ENCODE data around the gene ADGRG6.

The ADGRG6 gene

DNA sequence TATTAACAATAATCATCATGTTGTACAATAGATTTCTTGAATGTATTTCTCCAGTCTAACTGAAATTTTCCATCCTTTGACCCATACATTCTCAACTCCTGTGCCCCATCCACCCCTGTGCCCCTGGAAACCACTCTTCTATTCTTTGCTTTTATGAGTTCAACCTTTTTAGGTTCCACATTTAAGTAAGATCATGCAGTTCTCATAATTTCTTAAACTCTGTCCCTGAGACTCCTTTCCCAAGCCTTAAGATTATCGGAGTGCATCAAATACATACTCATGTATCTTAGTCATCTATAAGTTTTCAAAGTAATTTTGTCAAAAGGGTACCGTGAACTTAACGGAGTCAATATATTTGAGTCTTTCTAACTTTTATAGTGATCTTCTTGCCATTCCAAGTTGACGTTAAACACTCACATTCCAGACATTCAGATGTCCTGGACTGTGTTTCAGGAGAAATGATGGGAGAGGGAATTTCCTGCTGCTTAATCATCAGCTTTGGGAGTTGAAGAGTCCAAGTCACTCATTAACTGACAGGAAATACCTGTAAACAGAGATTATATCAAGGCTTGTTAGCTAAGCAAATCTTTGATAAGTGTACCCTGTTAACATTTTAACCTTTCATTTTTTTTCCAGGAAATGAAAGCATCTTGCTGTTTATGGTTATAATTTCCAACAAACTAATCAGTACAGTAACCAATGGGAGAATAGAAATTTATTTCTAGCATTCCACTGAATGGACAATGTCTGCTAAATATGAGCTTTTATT is 73.3 kb downstream of the ADGRG6 start:
- DNase-seq (ENCODE audit: low read depth, low spot score), result no peak

DNA sequence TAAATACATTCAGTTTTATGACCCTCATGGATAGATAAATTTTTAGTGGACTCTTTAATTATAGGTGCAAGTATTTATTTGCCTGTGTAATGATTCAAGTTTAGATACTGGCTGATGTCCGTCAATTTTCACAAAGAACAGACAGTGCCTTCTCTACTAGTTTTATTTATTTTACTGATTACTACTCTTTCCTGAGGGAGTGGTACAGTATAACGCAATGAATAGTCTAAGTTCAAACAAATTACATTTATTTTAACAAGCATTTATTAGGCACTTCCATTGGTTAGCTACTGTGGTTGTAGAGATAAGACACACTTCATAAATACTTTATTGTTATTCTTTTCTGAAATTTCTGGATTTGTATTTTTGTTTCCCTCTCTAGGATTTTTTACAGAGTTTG is 74.3 kb downstream of the ADGRG6 start:
- DNase-seq (ENCODE audit: low read depth, low spot score), result no peak

DNA sequence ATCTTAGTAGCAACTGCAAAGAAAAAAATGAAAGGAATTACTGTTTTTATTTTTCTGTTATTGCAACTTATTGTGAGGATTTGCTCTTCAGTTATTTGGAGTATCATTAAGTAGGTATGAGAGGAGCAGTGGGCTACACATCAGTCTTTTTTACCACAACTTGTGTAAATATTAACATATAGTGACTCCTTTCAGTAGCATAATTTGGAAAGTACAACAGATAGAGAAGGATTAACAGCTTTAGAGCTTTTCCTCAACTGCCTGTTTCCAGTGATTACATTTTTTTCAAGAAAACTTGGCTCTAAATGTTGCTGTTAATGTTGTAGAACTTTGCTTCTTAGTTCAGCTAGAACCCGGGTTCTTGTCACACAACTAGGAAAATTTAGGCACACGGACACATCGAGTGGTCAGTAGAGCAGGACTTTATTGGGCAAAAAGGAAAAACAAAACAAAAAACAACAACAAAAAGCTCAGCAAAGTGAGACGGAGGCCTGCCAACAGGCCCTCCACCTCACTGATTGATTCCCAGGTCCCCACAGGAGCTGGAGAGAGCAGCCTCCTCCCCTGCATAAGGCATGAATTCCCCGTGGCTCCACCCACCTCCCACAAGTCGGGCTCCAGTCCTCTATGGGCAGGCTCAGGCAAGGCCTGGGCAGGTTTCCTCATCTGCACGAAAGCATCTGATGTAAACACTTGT is 75.1 kb downstream of the ADGRG6 start:
- DNase-seq (ENCODE audit: low read depth, low spot score), result no peak

DNA sequence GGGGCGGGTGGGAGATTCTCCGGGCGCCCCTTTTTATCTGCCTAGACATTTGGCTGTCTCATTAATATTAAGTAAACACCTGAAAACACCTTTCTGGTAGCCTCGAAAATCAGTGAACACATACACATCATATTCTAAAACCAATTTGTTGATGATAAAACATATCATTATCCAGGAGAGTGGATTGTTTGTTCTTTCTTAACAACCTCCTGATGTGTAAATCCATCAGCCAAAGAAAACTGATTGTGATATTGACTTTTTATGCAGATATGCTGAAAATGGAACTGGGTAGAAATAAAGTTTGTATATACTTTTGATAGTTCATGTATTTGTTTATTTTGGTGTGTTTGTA is 75.7 kb downstream of the ADGRG6 start:
- no peak for DNase-seq (ENCODE audit: low read depth, low spot score)

DNA sequence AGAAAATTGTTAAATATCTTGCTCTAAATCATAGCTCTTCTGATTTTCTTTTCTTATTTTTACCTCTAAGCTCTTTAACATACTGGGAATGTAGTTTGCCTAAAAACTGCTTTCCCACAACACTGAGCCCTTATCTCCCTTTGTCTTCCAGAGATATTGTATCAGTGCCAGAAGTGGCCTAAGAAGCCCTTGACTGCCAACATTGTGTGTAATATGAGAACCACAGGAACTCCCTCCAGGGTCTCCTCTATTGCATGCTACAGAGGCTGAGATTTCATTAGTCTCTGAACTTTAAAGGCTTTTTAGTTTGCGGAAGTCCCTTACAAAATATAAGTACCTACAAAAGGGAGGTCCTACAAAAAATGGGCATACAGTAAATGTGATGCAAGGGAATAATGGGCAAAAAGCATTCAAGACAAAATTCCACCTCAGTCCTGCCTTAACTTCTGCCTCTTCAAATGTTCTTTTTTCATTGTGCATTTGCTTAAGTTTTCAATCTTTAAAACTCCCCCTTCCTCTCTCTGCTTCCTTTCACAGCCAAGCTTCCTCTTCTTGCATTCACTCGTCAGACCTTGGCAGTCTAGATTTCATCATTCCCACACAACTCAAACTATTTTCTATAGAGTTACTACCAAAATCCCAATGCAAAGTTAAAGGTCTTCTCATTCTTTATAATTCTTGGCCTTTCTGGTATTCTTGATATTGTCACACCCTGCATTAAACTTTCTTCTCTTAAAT is 76.5 kb downstream of the ADGRG6 start:
- DNase-seq (ENCODE audit: low read depth, low spot score), result no peak

DNA sequence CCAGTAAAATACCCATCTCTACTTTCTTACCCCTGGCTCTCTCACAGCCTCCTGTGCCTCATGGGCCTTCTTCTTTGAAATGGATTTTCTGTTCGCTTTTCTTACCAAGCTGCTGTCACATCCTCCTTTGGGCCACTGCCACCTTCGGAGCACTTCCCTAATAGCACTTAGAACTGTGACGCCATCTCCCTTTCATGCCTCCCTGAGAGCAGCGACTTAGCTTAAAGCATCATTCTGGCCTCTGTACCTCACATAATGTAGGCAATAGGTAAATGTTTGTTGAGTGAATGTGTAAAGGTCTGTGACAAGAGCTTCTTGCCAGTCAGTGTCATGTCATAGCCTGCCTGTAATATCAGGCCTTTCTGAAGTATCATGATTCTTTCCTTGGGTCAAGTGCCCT is 78.8 kb downstream of the ADGRG6 start:
- DNase-seq (ENCODE audit: low read depth, low spot score), result no peak

DNA sequence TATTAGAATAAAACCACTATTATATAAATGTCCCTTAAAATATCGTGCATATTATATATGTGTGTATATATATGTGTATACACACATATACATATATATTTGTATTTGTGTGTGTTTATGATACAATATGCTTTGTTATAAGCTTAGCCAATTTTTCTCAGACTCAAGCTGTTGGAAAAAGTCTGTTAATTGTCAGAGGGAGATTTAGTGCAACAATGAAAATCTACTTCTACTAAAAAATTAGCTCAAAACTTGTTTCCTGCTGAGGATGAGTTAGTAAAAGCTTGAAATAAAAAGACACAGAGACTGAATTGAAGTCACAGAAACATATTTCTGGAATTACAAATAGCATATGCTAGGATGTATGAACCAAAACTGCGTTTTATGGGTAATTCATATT is 79.4 kb downstream of the ADGRG6 start:
- DNase-seq (ENCODE audit: low read depth, low spot score), result no peak

DNA sequence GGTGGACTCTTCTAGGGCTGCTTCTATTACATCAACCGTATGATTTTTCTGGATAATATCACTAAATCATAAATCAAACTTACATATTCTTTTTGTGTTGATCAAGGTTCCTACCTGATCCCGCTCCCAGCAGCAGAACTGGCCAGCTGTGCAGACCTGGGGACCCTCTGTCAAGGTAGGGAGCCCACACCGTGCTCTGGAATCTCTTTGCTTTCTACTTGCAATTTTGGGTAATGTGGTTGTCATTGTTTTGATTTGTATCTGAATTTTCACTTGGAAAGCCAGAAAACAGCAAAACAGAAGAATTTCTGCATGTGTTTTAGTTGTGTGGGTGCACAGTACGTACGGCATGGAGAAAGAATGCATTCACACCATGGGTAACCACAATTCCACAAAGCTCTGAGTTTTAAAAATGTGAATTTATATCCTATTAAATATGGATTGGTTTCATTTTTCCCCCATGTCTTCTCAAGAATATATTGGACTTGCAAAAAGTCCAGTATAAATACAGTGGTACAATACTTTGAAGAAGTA is 80.1 kb downstream of the ADGRG6 start:
- no peak for DNase-seq (ENCODE audit: low read depth, low spot score)

DNA sequence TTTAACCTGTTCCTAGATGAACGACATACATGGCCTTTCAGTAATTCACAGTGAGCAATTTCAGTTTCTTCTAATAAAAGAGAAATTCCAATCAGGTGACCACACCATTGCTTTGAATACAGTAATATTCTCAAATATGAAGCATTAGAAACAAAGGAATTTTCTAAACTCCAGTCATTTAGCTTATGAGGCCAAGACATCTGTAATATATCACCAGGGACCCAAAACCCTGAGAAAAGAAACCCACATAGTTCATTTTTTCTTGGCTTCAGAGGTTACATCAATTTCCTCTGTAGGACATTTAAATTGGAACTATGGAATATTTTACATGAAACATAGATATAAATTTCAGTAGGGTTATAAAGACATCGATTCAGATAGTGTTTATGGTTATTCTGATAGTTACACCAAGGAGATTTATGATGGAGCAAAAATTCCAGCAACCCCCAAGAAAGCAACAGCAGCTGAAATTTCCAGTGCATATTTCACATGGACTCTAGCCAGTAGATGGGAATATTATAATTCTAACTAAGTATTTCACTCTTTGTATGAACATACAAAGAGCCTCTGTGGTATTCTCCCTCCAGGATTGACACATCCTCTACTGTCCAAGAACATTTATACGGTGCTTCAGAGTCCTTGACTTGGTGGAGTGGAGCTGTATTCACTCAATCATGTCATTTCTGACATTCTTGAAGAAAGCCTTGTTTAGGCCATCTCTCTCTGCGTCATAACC is 82.9 kb downstream of the ADGRG6 start:
- DNase-seq (ENCODE audit: low read depth, low spot score), result no peak

DNA sequence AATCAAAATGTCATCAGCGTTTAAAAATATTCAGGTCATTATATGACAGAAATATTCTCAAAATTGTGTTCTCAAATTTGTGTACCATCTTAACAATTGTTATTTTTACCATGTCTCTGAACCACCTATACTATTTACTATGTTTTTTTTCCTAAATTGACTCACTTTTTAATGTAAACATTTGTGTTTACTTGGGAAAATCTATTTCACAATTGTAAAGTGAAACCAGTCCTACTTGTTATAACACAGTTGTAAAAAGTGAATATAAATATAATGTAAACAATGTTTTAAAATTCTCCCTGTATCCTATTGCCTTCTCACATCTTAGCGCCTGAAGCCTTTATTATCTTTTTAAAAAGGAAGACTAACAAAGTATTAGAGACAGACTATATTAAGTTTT is 83.5 kb downstream of the ADGRG6 start:
- no peak for DNase-seq (ENCODE audit: low read depth, low spot score)

DNA sequence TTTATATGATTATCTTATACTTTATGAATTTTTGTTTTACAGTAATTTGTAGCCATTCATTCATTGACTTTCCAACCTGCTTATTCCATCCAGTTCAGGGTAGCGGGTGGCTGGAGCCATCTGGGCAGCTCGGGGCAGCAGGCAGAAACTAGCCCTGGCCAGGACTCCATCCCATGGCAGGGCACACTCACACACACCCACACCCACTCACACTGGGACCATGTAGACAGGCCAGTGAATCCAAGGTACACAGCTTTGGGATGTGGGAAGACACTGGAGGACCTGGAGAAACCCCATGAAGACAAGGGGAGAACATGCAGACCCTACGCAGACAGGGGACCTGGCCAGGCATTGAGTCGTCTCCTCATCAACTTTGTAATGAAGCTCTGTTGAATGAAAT is 84.8 kb downstream of the ADGRG6 start:
- DNase-seq (ENCODE audit: low read depth, low spot score), result no peak

DNA sequence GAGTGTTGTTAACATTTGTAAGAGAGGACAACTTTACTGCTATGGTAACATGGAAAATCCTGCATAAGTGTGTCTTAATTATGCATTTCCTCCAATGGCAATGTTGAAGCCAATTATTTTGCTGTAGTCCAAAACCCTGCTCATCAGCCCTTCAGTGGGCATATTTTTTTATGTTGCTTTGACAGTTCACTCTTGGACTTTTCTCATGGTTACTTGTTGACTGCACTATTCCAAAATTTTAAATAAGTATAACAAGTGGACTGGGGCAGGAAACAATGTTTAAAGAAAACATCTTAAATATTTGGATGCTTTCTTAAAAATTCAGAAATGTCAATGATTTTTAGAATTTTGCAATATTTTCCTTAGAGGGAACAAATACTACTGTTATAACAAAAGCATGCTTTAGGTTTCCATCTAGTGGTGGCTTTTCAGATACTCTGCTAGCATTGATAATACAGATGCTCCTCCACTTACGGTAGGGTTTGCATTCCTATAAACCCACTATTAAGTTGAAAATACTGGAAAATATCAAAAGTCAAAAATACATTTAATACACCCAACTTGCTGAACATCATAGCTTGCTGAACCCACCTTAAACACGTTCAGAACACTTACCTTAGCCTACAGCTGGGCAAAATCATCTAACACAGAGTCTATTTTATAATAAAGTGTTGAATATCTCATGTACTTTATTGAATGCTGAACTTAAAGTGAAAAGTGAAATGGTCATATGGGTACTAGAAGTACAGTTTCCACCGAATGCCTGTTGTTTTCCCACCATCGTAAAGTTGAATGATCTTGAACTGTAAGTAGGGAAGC is 86.4 kb downstream of the ADGRG6 start:
- DNase-seq (ENCODE audit: low read depth, low spot score), result no peak

DNA sequence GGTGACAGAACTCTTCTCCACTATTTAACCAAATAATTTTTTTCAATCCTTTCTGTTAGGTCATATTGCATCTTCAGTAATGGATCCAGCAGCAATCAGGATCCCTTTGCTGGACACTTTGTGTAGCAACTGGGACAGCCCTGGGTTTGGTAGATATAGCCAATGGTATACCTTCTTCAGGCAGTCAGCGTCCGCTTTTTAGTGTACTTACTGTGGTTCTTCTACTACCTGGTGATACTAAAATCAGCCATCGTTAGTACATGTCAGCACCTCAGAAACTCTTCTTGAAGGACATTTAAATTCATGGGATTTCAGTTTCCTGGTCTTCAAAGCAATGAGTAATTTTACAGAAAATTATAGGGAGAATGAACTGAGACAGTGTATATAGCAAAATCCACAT is 93.5 kb downstream of the ADGRG6 start:
- DNase-seq (ENCODE audit: low read depth, low spot score), result no peak

DNA sequence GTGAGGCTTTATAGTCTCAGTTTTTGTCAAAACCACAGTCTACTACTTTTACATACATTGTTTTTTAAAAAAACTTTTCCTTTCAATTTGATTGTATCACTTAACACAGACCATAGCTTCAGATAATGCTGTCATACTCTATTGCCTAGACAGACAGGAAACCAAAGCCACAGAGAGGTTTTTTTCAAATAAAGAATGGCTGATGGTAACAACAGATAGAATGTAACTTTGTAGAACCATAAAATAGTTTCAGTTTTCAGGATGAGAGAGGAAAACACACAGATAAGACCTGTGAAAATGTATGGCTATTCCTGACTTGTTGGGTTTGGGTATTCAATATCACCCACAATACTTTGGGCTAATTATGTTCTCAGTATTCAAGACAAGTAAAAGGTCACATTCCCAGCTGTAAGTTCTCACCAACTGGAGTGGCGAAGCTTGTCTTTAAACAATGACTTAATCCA is 94.0 kb downstream of the ADGRG6 start:
- DNase-seq (ENCODE audit: low read depth, low spot score), result no peak

DNA sequence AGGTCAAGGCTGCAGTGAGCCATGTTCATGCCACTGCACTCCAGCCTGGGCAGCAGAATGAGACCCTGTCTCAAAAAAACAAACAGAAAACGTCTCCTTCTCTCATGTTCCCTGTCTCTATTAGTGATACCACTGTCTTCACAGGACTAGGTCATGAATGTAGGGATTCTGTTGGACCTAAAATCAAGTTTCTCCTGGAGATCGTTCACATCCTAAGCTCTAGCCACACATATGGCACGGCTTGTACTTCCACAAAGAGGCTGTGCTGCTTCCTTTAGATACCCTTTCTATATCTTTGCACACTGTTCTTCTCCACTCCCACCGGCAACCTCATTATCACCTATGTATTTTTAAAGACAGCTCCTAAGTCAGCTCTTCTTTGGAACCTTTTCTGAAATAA is 96.5 kb downstream of the ADGRG6 start:
- no peak for DNase-seq (ENCODE audit: low read depth, low spot score)

DNA sequence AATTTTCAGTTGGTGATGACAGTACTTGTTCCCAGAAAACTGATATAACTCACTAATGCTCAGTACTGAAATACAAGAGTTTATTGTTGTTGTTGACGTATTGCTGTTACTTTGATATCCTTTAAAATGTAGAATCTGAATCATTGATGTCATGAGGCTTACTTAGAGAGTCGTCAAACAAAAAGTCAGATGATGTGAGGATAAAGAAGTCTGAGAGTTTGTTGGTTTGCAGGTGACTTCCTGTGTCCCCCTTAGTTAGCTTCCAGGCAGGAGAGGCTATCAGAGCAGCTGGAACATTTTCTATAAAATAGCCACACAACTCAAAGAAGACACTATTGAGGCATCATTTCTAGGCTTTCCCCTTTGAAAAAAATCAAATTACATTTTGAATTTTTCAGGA is 97.9 kb downstream of the ADGRG6 start:
- no peak for DNase-seq (ENCODE audit: low read depth, low spot score)

DNA sequence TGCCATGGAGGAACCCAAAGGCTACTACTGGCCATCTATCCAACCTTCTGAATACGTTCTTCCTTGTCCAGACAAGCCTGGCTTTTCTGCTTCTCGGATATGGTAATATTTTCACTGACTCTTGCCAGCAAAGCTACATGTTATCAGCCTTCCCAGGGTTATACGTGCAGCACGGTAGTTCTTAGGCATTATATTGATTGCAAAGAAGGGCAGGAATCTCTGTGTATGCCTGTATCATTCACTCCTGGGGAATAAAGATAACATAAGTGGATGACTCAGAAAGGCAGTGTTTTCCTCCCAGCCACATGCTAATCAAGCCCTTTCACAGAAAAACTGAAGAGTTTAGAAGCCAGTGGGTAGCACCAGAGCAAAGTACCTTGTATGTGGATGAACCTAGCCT is 98.7 kb downstream of the ADGRG6 start:
- no peak for DNase-seq (ENCODE audit: low read depth, low spot score)

DNA sequence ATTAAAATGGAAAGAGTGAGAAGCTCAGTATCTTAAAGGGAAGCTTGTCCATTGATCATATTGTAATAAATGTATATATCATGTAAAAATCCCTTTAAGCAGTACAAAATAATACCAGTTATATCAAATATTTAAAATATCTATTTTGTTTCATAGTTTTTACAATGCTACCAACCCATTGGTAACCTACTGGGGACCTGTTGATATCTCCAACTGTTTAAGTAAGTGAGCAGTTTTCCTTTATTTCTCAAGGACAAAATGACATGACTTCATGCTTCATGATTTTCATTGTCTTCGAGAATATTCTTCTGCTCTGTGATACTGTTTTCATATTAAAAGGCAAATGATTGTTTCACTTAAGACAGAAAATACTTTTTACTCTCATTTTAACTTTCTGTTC is 100.0 kb downstream of the ADGRG6 start:
- no peak for DNase-seq (ENCODE audit: low read depth, low spot score)

DNA sequence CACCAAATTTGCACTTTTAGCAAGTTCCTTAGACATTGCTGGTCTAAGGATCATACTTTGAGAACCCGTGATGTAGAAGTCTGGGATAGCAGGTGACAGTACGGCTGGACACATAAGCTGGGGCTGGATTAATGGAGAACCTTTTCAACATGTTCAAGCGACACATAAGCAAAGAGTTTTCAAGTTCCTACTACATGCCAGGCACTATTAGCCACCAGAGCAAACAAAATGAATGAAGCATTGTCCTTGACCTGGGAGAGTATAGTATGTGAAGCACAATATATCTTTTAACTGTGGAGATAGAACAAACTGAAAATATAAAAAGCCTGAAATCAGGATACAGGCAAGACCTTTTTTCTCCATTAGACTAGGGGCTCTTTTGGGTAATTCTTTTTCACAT is 102.9 kb downstream of the ADGRG6 start:
- no peak for DNase-seq (ENCODE audit: low read depth, low spot score)

DNA sequence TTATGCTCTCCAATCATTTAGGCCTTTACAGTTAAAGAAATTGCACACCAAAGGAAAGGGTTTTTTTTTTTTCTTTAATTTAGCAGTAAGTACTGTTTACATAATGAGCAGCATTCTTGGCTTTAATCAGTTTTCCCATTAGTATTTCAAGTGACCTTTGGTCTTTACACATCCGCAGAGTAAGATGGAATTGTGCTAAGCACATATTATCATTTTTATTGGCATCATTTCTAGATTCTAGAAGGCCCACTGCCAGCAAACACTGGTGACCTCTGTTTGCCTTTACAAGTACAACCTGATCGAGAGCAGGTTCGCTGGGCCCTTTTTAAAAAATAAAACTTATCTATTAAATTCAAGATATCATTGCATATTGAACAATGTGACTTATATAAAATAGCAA is 104.3 kb downstream of the ADGRG6 start:
- no peak for DNase-seq (ENCODE audit: low read depth, low spot score)

DNA sequence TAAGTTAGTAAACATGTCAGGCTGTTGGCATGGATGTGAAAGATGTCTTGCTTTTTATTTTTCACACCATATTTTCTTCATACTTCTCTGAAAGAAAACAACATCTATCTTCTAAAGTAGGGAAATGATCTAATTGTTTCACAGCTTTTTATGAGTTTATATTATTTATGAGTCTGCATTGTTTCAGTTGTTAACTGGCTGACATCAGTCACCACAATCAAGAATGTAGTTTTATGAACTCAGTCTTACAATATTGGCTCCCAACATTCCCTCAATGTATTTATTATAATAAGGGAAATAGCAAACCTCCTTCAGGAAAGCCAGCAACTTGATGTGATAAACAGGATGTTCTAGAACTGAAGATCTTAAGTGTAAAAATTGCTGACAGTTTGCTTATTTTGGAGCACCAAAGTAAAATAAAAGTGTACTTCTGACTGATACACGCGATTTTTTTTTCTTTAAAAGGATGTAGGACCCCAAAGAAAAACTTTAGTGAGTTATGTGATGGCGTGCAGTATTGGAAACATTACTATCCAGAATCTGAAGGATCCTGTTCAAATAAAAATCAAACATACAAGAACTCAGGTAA is 106.0 kb downstream of the ADGRG6 start:
- no peak for DNase-seq (ENCODE audit: low read depth, low spot score)
